Measurements from ENCODE around the gene CCDC69.
"Not testable (repeated sequence)": the region's sequence is repeated elsewhere in the genome, so short reads cannot be mapped to it uniquely, and the experiment has no call there.

Gene CCDC69

DNA sequence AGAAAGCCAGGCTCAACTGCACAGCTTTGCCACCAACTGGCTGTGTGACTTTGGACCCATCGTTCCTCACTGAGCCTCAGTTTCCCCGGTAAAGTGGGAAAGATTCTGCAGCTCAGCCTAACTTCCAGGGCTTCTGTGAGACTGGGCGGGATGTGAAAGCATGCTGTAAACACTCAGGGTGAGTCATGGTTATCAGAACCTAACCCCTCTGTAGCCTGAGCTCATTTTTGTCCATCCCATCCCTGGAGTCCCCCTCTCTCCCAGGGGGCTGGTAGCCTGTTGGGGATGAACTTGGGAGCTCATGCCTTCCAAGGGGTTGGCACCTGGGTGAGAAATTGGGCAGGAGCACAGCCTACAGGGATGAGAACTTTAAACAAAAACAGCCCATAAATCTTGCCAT lies 2.3 kb downstream of the CCDC69 start:
- no peak for DNase-seq

DNA sequence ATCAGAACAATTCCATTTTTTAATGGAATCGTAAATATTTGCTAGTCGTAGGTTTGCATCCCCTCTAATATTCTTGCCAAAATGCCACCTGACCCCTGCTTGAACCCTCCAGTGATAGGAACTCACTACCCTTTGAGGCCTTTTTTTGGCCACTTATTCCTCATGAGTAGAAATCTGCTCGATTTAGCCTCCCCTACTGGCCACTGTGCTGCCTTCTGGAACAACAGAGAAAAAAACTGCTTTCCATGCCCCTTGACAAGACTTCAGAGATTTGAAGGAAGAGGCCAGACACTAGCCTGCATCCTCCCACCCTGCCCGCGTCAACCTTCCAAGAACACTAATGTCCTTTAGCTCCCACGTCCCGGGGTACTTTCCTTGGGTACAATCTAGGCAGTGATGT lies 4.1 kb downstream of the CCDC69 start:
- no peak for DNase-seq

DNA sequence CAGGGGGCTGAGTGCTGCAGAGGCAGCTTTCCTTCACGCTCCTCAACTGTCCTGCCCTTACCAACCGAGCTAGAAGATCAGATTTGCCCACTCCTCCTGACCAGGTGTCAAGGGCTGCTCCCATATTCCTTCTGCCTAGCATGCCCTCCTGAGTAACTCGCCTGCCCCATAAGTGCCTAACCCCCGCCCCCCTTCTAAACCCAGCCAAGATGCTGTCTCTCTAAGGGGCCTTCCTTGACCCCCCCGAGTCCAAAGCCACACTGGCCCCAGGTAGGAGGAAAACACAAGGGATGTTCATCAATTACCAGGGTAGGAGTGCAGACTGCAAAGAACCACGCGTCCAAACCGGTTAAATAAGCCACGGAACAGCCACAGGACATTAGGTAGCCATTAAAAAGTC lies 4.8 kb downstream of the CCDC69 start:
- no peak for DNase-seq

DNA sequence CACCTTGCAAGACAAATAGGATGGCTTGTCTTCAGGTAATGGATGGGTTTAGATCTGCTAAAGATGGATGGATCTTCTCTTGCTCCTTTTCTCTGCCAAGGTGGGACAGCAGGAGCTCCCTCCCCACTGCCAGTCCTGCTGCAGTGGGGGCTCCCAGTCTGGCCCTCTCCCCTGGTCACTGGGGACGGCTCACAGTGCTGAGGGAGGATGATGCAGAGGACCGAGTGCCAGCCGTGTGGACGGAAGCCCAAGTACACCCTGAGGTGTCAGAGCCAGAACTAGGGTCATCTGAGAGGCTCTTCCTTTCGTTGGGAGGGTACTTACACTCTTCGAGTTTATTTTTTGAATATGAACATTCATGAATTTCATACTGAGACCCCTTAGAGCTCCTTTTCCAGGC lies 5.7 kb downstream of the CCDC69 start:
- no peak for DNase-seq

DNA sequence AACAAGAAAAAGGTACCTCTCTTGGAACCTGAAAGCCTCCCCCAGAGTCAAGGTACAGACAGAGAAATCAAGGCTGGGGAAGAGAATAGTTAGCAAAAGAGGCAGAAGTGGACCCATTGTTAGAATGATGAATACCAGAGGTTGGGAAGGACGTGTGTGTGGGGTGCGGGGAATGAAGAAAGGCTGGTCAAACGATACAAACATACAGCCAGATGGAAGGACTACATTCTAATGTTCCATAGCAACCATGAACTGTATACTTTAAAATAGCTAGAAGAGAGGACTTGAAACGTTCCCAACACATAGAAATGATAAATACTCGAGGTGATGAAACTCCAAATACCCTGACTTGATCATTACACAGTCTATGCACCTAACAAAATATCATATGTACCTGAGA lies 7.1 kb downstream of the CCDC69 start:
- DNase-seq, result no peak

DNA sequence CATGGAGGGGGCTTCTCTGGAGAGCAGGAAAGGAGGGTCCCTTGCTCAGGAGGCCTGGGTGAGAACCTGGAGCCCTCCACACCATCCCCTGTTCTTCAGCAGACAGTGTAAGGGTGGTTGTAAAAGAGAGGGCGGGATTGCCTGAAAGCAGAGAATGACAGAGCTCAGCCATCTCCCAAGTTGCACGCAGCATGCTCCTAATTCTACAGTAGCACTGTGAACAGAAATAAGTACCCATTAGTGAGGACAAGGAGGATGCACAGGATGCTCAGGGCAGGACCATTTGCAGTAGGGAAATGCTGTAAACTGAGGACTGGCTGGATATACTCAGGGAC lies 8.4 kb downstream of the CCDC69 start:
- no peak for DNase-seq

DNA sequence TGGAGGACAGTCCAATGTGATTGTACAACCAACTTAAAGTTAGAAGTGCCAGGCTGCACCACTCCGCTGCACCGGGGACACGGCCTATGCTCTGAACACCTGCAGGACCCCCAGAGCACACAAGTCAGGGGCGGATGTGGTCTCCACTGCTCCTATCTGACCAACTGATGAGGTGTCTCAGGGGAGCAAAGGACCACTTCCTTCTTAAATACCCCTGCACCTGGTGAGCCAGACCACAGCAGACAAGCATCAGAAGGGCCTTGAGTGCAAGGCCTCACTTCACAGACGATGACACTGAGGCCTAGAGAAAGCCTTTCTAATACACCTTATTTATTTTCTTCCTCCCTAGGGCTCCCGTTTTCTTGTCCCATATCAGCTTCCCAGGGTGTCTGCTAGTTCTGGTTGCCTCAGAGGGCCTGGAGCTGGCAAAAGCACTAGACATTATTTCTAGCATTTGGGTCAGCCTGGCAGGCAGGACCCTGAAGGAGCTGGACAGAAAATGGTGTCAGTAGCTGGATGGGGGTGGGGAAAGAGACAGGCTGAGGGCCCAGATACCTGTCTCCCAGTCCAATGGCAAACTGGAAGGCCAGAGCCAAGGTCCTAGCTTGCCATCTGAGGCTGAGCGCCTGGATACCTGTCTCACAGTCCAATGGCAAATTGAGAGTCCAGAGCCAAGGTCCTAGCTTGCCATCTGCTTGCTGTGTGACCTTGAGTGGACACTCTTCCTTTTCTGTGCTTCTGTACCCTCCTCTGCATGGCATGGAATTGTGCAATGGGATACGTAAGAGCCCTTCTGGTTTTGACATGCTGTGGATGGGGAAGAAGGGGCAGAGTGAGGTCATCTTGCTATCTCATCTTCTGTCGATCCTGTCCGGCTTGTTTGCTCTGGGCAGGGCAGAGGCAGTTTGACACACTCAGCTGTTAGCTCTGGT lies 9.0 kb downstream of the CCDC69 start:
- DNase-seq, result no peak

DNA sequence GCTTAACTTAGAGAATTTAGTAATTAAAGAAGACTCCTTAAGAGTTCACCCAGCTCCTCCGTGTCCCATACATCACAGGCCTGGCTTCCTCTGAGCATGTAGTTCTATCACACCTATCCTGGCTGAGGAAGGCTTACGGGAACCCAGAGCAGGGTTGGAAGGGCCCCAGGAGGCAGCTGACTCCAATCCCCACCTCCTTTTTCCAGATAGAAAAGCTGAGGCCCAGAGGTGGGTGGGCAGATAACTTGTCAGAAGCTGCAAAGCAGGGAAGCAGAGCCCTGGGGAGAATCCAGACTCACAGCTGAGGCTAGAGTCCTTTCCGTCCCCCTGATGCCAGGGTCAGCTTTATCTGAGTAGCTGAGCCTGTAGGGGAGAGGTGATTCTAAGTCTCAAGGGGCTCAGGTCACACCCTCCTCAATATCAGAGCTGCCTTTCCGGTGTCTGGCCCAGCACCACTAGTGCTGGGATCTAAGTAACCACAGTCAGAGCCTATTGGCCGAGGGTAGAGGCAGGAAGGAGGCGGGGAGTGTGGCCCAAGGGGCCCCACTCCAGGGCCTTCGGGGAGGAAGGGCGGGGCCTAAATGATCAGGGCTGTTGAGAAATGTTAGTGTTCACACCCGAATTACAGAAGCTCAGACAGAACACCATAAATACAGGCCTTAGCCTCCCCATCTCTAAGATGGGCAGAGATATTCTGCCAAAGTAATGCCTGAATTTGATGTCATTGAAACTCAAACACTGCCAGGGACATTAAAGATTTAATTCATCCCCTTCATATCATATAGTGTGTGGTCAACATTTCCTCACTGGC lies 9.9 kb downstream of the CCDC69 start:
- DNase-seq, result no peak

DNA sequence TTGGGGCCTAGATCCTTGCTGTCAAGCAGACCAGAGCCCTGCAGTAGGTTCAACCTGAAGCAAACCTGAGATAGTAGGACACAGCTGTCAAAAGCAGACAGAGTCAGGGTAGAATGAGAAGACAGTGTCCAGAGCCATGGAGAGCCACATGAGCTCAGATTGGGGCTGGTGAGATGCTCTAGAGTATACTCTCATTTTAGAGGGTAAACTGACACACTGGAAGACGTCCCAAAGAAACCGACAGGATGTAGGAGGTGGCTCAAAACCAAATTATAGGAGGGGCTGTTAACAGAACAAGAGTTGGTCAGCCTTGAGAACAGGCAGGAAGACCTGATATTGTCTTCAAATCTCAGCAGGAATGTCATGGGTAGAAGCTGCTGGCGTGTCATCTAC lies 11.5 kb downstream of the CCDC69 start:
- no peak for DNase-seq

DNA sequence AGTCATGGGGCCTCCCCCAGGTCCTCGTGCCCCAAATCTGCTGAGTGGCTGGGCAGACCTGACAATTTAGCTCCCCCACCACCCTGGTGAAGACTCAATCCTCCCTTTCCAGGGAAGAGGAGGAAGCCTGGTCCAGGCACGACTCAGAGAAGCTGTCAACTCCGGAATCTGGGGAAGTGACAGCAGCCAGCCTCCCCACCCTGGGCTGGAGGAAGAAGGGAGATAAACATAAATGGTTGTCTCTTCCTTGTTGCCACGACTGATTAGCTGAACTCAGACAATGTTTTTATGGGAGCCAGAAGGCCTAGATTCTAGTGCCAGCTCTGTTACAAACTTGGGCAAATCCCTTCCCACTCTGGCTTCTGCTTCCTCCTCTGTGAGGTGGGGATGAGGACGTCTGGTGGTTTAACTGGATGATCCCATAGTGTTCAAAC lies 15.4 kb downstream of the CCDC69 start:
- DNase-seq, result no peak

DNA sequence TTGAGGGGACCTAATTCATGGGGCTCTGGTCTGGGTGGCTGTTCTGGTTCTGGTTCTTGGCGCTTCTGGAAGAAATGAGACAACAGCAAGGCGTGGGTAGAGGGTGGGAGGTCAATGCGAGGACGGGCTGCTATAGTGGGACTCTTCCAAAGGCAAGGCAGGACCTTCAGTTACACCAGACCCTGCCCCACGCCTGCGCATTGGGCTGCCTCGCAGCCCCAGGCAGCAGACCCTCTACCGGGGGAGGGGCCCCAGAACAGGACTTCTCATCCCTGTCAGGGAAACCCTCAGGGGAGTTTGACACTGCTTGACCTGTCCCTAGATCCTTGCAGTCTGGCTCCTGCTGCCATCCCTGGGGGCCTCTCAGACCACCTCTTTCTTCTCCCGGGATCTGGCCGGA lies 18.5 kb downstream of the CCDC69 start:
- DNase-seq, result no peak

DNA sequence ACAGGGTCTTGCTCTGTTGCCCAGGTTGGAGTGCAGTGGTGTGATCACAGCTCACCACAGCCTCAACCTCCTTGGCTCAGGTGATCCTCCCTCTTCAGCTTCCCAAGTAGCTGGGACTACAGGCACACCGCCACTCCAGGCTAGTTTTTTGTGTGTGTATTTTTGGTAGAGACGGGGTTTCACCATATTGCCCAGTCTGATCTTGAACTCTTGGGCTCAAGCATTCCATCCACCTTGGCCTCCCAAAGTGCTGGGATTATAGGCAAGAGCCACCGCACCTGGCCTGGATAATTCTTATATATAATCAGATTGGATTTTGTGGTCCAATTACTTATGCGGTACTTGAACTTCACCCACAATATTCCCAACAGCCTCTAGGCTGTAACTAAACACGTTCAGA lies 19.8 kb downstream of the CCDC69 start:
- DNase-seq, result no peak

DNA sequence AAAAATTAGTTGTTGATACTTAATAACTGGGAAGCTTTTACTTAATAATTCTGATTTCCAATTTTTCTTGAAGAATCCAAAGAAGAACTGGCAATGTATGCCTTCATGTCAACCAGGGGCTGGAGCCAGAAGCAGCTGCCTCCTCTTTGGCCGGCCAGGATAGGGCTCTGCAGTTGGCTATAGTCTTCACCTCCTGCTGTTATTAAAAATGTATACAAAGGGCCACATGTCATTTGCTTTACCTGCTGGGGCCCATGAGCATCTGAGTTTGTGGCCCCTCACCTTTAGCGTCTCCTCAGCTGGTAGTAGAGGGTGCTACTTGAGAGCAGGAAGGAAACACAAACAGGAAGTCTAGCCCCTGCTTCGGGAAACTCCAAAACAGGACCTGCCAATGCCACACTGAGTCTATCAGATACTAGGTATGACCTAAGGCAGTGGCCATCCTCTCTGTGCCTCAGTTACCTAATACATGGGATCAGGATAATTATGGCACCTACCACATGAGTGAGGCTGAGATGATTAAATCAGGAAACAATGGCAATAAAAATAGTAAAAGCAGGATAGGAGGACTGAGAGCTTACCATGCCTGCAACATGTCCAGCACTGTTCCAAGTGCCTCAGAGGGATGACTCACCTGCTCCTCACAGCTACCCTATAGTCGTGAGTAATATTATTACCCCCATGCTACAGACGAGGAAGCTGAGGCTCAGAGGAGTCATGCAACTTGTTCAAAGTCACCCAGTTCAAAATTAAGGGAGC lies 21.3 kb downstream of the CCDC69 start:
- no peak for DNase-seq

DNA sequence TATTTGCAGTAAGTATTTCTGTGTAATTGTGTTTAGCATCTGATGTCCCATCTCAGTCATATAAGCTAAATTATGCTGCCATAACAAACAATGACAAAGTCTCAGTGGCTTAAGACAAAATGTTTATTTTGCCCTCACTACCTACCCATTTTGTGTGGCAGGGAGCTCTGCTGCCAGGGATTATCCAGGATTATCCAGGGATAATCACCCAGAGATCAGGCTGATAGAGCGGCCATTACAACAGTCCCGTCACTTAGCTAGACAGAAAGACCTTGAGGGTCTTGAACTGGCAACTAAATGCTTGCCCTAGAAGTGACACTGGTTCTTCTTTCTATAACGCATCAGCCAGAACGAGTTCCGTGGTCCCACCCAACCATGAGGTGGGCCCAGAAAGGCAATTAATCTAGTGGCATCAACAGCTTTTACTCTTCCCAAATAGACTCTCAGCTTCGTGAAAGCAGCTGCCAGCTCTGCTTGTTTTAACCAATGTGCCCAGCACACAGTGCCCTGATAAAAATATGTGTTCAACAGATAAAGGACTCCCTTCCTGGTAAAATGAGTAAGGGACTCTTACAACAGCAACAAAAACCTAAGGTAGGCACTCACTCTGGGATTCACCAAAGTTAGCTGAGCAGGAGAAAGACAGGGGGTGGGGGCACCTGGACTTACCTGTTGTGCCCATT lies 22.8 kb downstream of the CCDC69 start:
- DNase-seq, result no peak

DNA sequence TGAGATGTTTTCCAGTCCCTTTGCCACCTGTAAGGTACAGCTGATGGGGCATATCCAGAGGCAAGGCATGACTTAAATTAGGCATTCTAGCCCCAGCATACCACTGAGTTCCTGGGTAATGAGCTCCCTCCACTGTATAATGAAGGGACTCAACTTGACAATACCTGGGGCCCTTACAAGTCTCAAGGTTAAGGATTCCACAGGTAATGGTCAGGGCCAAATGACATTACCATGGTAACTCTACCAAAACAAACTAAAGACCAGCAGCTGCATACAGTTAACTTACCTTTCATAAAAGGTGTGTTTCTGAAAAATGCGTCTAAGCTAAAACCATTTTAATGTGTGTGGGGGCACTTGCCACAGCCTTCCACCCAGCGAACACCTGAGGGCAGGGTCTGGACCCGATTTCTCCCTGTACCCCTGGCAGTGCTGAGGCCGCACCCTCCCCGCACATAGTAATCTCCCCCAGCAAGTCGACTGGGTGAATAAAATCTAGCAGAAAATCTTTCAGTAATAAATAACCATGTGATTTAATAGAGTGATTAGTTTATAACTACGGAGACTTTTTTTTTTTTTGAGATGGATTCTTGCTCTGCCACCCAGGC lies 24.2 kb downstream of the CCDC69 start:
- no peak for DNase-seq

DNA sequence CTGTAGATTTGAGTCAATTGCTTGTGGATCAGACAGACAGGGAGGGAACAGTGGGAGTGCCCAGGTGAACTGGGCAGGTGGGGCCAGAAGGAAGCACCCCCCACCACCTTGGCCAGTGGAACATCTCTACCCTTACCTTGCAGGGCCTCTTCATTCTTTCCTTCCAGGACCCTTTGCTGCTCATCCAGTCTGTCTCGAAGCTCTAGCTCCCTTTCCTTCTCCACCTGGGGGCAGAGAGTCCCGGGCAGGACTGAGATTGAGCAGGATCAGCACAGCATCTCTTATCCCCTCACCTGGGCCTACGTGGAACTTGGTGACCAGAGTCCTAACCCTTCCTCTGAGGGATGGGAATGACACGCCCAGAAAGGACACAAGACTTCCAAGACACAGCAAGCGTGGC lies 25.0 kb downstream of the CCDC69 start:
- no peak for DNase-seq

DNA sequence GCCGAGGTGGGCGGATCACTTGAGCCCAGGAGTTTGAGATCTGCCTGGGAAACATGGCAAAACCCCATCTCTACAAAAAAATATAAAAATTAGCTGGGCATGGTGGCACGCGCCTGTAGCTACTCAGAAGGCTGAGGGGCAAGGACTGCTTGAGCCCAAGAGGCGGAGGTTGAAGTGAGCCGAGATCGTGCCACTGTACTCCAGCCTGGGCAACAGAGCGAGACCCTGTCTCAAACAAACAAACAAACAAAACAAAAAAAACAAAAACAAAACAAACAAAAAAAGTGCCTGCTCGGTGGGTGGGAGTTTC lies 26.6 kb downstream of the CCDC69 start:
- not testable (repeated sequence) for DNase-seq

DNA sequence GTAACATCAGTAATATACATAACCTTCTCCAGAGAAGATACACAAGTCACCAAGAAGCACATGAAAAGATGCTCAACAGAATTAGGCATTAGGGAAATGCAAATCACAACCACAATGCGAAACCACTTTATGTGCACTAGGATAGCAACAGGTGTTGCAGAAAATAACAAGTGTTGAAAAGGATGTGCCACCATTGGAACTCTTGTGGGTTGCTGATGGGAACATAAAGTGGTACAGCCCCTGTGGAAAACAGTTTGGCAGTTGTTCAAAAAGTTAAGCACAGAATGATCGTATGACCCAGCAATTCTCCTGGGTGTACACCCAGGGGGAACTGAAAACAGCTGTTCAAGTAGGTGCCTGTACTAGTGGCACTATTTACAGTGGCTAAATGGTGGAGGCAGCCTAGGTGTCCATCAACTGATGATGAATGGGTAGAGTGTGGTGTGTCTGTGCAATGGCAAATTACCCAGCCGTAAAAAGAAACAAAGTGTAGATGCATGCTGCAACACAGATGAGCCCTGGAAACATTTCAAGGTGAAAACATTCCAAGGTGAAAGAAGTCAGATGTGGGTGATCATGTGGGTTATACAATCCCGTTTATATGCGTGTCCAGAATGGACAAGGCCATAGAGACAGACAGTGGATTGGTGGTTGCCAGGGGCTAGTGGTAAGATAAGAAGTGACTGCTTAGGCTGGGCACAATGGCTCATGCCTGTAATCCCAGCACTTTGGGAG lies 27.2 kb downstream of the CCDC69 start:
- no peak for DNase-seq

DNA sequence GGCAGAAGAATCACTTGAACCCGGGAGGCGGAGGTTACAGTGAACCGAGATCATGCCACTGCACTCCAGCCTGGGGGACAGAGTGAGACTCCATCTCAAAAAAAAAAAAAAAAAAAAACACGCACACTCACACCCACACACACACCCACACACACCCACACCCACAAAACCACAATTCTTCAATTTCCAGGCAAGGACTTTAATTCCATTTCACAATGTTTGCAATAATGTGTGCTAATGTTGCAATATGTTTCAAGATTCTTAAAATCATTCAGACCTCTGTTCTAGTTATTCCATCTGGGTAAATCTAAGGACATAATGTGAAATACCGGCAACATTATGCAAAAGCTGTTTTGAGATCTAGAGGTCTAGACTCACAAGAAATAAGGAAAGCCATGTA lies 28.3 kb downstream of the CCDC69 start:
- DNase-seq, result no peak

DNA sequence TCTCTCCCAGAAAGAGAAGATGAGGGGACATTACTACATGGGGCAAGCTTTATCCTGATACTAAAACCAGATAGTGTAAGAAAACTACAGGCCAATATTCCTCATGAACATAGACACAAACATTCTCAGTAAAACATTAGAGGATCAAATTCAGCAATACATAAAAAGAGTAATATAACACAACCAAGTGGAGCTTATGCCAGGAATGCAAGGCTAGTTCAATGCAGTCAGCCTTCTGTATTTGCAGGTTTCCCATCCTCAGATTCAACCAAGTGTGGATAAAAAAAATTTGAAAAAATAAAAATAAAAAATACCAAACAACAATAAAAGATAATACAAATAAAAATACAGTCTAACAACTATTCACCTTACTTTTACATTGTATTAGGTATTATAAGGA lies 31.3 kb downstream of the CCDC69 start:
- no peak for DNase-seq

DNA sequence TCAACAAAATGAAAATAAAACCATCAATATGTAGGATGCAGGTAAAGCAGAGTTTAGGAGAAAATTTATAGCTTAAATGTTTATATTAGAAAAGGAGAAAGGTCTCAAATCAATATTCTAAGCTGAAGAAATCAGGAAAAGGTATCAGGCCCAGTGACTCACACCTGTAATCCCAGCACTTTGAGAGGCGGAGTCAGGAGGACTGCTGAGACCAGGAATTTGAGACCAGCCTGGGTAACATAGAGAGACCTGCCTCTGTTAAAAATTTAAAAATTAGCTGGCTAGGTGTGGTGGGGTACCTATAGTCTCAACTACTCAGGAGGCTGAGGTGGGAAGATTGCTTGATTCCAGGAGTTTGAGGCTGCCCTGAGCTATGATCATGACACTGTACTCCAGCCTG lies 32.2 kb downstream of the CCDC69 start:
- no peak for DNase-seq

DNA sequence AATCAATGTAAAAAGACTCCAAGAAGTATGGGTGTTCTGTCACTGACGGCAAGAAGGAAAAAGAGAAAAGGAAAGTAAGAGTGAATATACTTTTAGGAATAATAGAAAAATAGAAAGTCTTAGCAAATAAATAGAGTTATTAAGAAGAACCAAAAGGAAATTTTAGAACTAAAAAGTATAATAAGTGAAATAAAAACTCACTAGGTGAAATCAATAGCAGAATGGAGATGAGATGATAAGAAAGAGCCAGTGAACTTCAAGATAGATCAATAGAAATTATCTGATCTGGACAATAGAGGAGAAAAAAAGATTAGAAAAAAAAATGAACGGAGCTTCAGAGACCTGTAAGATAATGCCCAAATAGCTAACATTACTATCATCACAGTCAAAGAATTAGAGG lies 34.7 kb downstream of the CCDC69 start:
- DNase-seq, result no peak
